Endothelial cell of umbilical vein (primary cell): ENCODE measurements around the gene NRXN3. TPM values are rescaled to one million over a fixed set of nuclear protein-coding genes. Genes with fewer than 3 reads are reported as not detected.

Experiments
- BruUV-seq: library from RNA; stranded (reverse); fragments of 400-500 nt; replicated peaks from 2 replicates; lab custom pipeline; 2021; lab: Mats Ljungman, UMichigan
- CTCF ChIA-PET: fragments of 300-600, 350-600 bp; sonication (Branson Sonifier 250); formaldehyde crosslinking; loops from one replicate; lab custom pipeline; 2021; ENCODE audit warnings: antibody characterized with exemption, inconsistent platforms; lab: Charles Lee
- POLR2A ChIA-PET: fragments of 300-600, 350-600 bp; sonication (Branson Sonifier 250); formaldehyde crosslinking; loops from one replicate; lab custom pipeline; 2021; ENCODE audit warnings: antibody characterized with exemption, inconsistent platforms; lab: Charles Lee
- DNase-seq: peaks from one replicate; pipeline ENCODE4 v3.0.0-alpha.2; 2011; ENCODE audit warnings: low read depth, low spot score
- FAIRE-seq: peaks from 2 replicates; lab custom pipeline; 2011; peaks lifted over from hg19 to GRCh38; lab: Jason Lieb, UNC
- H2AFZ ChIP-seq: 2 replicates; pipeline ENCODE4 v1.6.0; 2012; ENCODE audit warnings: low read depth, low read length, control low read depth, inconsistent platforms
- H3K27ac ChIP-seq: 2 replicates; pipeline ENCODE4 v1.5.1; 2011; ENCODE audit warnings: low read depth, mild to moderate bottlenecking, control low read depth, low read length, moderate library complexity; ENCODE audit not compliant: insufficient read depth
- H3K27me3 ChIP-seq, 2 experiments: 2 replicates each; pipeline versions ENCODE4 v1.6.0 to v1.6.1; 2011; ENCODE audit warnings: low read length in 2 of 2, mixed read lengths in 1 of 2; ENCODE audit not compliant: control insufficient read depth in 2 of 2, insufficient read depth in 2 of 2
- H3K36me3 ChIP-seq, 2 experiments: 2 replicates in 1 of 2; 3 replicates in 1 of 2; pipeline ENCODE4 v1.5.1; 2011; ENCODE audit warnings: low read length in 2 of 2, mild to moderate bottlenecking in 1 of 2, moderate library complexity in 1 of 2; ENCODE audit not compliant: control insufficient read depth in 2 of 2, insufficient read depth in 2 of 2; ENCODE audit errors: extremely low read depth in 1 of 2
- H3K4me1 ChIP-seq: 3 replicates; pipeline ENCODE4 v1.5.1; 2011; ENCODE audit warnings: mild to moderate bottlenecking, low read length; ENCODE audit not compliant: control insufficient read depth, insufficient read depth; ENCODE audit errors: extremely low read depth
- H3K4me2 ChIP-seq: 2 replicates; pipeline ENCODE4 v1.6.1; 2011; ENCODE audit warnings: low read length, control low read depth, mixed read lengths; ENCODE audit not compliant: insufficient read depth
- H3K4me3 ChIP-seq, 3 experiments: fragments of 200-600 bp in 1 of 3; sonication (generic), shearing (Covaris generic) in 1 of 3; replicated peaks in 1 of 3; 2 replicates each; pipeline ENCODE4 v1.5.1; 2011 to 2016; ENCODE audit warnings: control low read depth in 3 of 3, low read length in 3 of 3, mild to moderate bottlenecking in 2 of 3, inconsistent platforms in 1 of 3, low read depth in 1 of 3, moderate library complexity in 1 of 3; ENCODE audit not compliant: insufficient read depth in 1 of 3
- H3K79me2 ChIP-seq: 2 replicates; pipeline ENCODE4 v1.6.0; 2012; ENCODE audit warnings: low read length, inconsistent platforms; ENCODE audit not compliant: control insufficient read depth, insufficient read depth
- H3K9ac ChIP-seq: replicated peaks from 2 replicates; pipeline ENCODE3; 2011; ENCODE audit warnings: low read length, control low read depth; ENCODE audit not compliant: insufficient read depth; ENCODE audit errors: extremely low read depth
- H3K9me1 ChIP-seq: replicated peaks from 3 replicates; pipeline ENCODE4 v1.6.0; 2011; ENCODE audit warnings: mild to moderate bottlenecking, low read length; ENCODE audit not compliant: control insufficient read depth, insufficient read depth; ENCODE audit errors: extremely low read depth
- H3K9me3 ChIP-seq: replicated peaks from 2 replicates; pipeline ENCODE4 v1.5.1; 2012; ENCODE audit warnings: low read length, inconsistent platforms; ENCODE audit not compliant: control insufficient read depth, insufficient read depth
- H4K20me1 ChIP-seq: replicated peaks from 2 replicates; pipeline ENCODE3; 2011; ENCODE audit warnings: mild to moderate bottlenecking, low read length; ENCODE audit not compliant: control insufficient read depth, insufficient read depth; ENCODE audit errors: extremely low read depth
- CTCF ChIP-seq, 2 donors: IDR thresholded peaks; 1 replicate in 1 of 2; 2 replicates in 1 of 2; pipeline ENCODE4 v1.5.1; 2011; ENCODE audit warnings: low read length in 2 of 2, mild to moderate bottlenecking in 2 of 2, moderate library complexity in 2 of 2, control low read depth in 1 of 2, inconsistent platforms in 1 of 2, low read depth in 1 of 2; ENCODE audit not compliant: insufficient read depth in 1 of 2; ENCODE audit errors: extremely low read depth in 1 of 2
- EZH2 ChIP-seq: IDR thresholded peaks from 2 replicates; pipeline ENCODE4 v1.6.1; 2012; ENCODE audit warnings: borderline replicate concordance, low read depth, mild to moderate bottlenecking, moderate library complexity, low read length, inconsistent platforms; ENCODE audit not compliant: severe bottlenecking
- FOS ChIP-seq: IDR thresholded peaks from 2 replicates; pipeline ENCODE4 v1.6.1; 2011; ENCODE audit warnings: mild to moderate bottlenecking, low read length, moderate library complexity, borderline replicate concordance; ENCODE audit not compliant: insufficient read depth
- GATA2 ChIP-seq: IDR thresholded peaks from 2 replicates; pipeline ENCODE4 v1.7.0; 2011; ENCODE audit warnings: low read depth, mild to moderate bottlenecking, moderate library complexity, mixed read lengths, low read length; ENCODE audit not compliant: insufficient read length, insufficient read depth
- JUN ChIP-seq: IDR thresholded peaks from 2 replicates; pipeline ENCODE4 v1.6.1; 2011; ENCODE audit warnings: borderline replicate concordance, low read depth; ENCODE audit not compliant: insufficient read length, insufficient read depth
- MAX ChIP-seq: IDR thresholded peaks from 2 replicates; pipeline ENCODE4 v1.6.1; 2011; ENCODE audit not compliant: insufficient read depth, insufficient read length
- MYC ChIP-seq: IDR thresholded peaks from one replicate; pipeline ENCODE4 v1.6.1; 2011; ENCODE audit warnings: mild to moderate bottlenecking, low read depth, low read length
- POLR2A ChIP-seq: IDR thresholded peaks from 2 replicates; pipeline ENCODE4 v1.6.1; 2012; ENCODE audit warnings: low read depth, mild to moderate bottlenecking, control low read depth, low read length
- POLR2AphosphoS5 ChIP-seq: IDR thresholded peaks from 2 replicates; pipeline ENCODE4 v1.6.1; 2012; ENCODE audit warnings: low read depth, mild to moderate bottlenecking, control low read depth, low read length, moderate library complexity; ENCODE audit not compliant: insufficient read depth
- dilution Hi-C: fragments of 300-500 bp; cut with MboI; formaldehyde crosslinking; loops from one replicate; pipeline ENCODE4 v1.15.0; 2019; ENCODE audit warnings: low sequenced_read_pairs; ENCODE audit not compliant: extremely low pct_ligation_motif_present
- intact Hi-C: fragments of 100-400 bp; cut with micrococcal nuclease; formaldehyde crosslinking; loops from one replicate; pipeline ENCODE4 v1.10.0; 2022
- polyA plus RNA-seq, 4 experiments: library from polyadenylated mRNA; depleted of rRNA in 3 of 4; stranded (reverse) in 3 of 4; unstranded in 1 of 4; fragments of >200 nt; gene quantifications; 2 replicates each; pipeline versions ENCODE4 v1.2.1 to v1.2.3, GENCODE V29; 2011 to 2012; ENCODE audit warnings: missing spikeins in 1 of 4
- total RNA-seq: library from RNA; stranded (reverse); gene quantifications from 2 replicates; pipeline ENCODE4 v1.2.3, GENCODE V29; 2021

Gene NRXN3
- total and polyA plus RNA-seq, 2 donors (not counting 3 experiments of a cell fraction or from before 2014, with no cell fraction given), result 0.72 to 4.2 TPM

GRCh38 chr14:79493081-79493645, 1323.0 kb downstream of the NRXN3 start:
- no peak for TF ChIP-seq CTCF (IDR thresholded peaks at IDR 0.05; ENCODE audit: extremely low read depth in 1 of 2, insufficient read depth in 1 of 2, low read depth in 1 of 2, low read length in 2 of 2)
- TF ChIP-seq MYC, result no peak
- no peak for TF ChIP-seq JUN
- no peak for TF ChIP-seq MAX
- TF ChIP-seq EZH2, result no peak
- TF ChIP-seq GATA2, result no peak
- TF ChIP-seq POLR2AphosphoS5, result no peak
- no peak for TF ChIP-seq POLR2A
- TF ChIP-seq FOS, result no peak
- Histone ChIP-seq H3K4me3 (no peak overlapping the region), H3K9ac (no peak overlapping the region), H4K20me1 (no peaks in the 10 kb centered on the region), H3K4me1 (no peaks in the 10 kb centered on the region), H3K36me3 (no peaks in the 10 kb centered on the region), H3K4me2 (no peak overlapping the region), H3K9me1 (no peaks in the 10 kb centered on the region), H3K9me3 (no peaks in the 10 kb centered on the region), H3K27ac (no peak overlapping the region), H2AFZ (no peak overlapping the region), H3K79me2 (no peaks in the 10 kb centered on the region), H3K27me3 (no peaks in the 10 kb centered on the region)
- DNase-seq, result no peak
- intact Hi-C loops, result no loop called here
- dilution Hi-C loops, result no loop called here
- BruUV-seq, result no TSS peak
- POLR2A ChIA-PET, result no interaction called here
- CTCF ChIA-PET, result no interaction called here
- no peak for FAIRE-seq
